Type B pancreatic cell (in vitro differentiated cells): ENCODE data around the gene ANKRD11. TPM values are rescaled to one million over a fixed set of nuclear protein-coding genes. Genes with fewer than 3 reads are reported as not detected.

ENCODE experiments used
- DNase-seq: peaks from one replicate; pipeline ENCODE4 v3.0.0; 2021; ENCODE audit warnings: mixed read lengths; ENCODE audit not compliant: unreplicated experiment; ENCODE audit errors: extremely low spot score
- H3K27ac Mint-ChIP-seq: 2 replicates; pipeline ENCODE4 v1.8.0; 2021; ENCODE audit warnings: mild to moderate bottlenecking, mixed read lengths
- H3K27me3 Mint-ChIP-seq: 2 replicates; pipeline ENCODE4 v1.8.0; 2021; ENCODE audit warnings: mixed read lengths
- H3K36me3 Mint-ChIP-seq: 2 replicates; pipeline ENCODE4 v1.8.0; 2021; ENCODE audit warnings: mixed read lengths
- H3K4me1 Mint-ChIP-seq: one replicate; pipeline ENCODE4 v1.8.0; 2021; ENCODE audit warnings: mixed read lengths; ENCODE audit not compliant: unreplicated experiment
- H3K4me3 Mint-ChIP-seq: 2 replicates; pipeline ENCODE4 v1.8.0; 2021; ENCODE audit warnings: mild to moderate bottlenecking, mixed read lengths
- H3K9me3 Mint-ChIP-seq: 2 replicates; pipeline ENCODE4 v1.8.0; 2021; ENCODE audit warnings: mixed read lengths
- total RNA-seq: library from RNA; stranded (reverse); gene quantifications from 2 replicates; pipeline ENCODE4 v1.2.1, GENCODE V29; 2021; ENCODE audit warnings: low replicate concordance
- TF ChIP-seq, protein P1 (sequence below): fragments of 200-600 bp; sonication (generic); conservative IDR thresholded peaks from 2 replicates; pipeline ENCODE4 v1.5.0; 2021; ENCODE audit warnings: antibody characterized with exemption, mild to moderate bottlenecking

ANKRD11 gene
- total RNA-seq, 1 donor from 2014 or later = 153 TPM

DNA sequence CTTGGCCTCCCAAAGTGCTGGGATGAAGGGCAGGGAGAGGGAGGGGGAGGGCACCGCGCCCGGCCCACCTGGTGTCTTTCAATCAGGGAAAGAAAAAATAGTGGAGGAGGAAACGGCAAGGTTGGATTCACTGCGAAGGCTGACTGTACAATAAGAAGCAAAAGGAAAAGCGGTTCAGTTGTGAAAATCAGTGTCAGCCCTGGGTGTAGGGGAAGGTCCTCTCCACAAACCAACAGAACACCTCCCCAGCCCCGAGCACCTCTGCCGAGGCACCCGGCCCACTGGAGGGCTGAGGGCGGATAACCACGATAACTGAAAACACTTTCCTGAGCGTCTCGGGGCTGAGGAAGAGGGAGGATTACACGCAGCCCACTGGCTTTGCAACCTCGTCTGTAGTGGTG lies 16.4 kb upstream of the ANKRD11 start:
- H3K4me3 Mint-ChIP-seq = peak overlapping the region; percentile 85

DNA sequence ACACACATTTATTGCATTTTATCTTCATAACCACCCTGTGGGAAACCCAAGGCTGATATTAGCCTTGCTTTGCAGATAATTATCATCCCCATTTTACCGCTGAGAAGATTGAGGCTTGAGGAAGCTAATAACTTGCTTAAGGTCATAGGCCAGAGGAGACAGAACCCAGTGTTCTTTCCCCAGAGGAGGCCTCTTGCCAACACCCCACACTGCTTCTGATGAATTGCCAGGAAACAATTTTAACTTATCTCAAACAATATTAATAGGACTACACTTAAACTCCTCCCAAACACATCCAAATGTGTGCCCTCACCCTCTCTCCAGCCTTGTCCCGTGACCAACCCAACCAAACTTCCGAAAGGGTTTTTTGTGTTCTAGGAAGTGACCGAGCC lies 15.7 kb upstream of the ANKRD11 start:
- H3K9me3 Mint-ChIP-seq = no peaks in the 10 kb centered on the region
- H3K27me3 Mint-ChIP-seq = no peaks in the 10 kb centered on the region
- peaks cover 26% of the 10 kb centered on the region for H3K4me1 Mint-ChIP-seq
- H3K36me3 Mint-ChIP-seq = no peaks in the 10 kb centered on the region
- TF ChIP-seq, protein P1, sequence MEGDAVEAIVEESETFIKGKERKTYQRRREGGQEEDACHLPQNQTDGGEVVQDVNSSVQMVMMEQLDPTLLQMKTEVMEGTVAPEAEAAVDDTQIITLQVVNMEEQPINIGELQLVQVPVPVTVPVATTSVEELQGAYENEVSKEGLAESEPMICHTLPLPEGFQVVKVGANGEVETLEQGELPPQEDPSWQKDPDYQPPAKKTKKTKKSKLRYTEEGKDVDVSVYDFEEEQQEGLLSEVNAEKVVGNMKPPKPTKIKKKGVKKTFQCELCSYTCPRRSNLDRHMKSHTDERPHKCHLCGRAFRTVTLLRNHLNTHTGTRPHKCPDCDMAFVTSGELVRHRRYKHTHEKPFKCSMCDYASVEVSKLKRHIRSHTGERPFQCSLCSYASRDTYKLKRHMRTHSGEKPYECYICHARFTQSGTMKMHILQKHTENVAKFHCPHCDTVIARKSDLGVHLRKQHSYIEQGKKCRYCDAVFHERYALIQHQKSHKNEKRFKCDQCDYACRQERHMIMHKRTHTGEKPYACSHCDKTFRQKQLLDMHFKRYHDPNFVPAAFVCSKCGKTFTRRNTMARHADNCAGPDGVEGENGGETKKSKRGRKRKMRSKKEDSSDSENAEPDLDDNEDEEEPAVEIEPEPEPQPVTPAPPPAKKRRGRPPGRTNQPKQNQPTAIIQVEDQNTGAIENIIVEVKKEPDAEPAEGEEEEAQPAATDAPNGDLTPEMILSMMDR = no peak
- peak overlapping the region; percentile 80 for H3K4me3 Mint-ChIP-seq
- DNase-seq = no peak
- peak overlapping the region; percentile 93 for H3K27ac Mint-ChIP-seq

More for the DNA sequence above, 16.4 kb upstream of the ANKRD11 start:
- H3K4me1 Mint-ChIP-seq = peaks cover 26% of the 10 kb centered on the region
- H3K27me3 Mint-ChIP-seq = no peaks in the 10 kb centered on the region
- peak overlapping the region; percentile 85 for H3K27ac Mint-ChIP-seq
- TF ChIP-seq, protein P1 = no peak
- DNase-seq = no peak
- no peaks in the 10 kb centered on the region for H3K36me3 Mint-ChIP-seq
- H3K9me3 Mint-ChIP-seq = no peaks in the 10 kb centered on the region

DNA sequence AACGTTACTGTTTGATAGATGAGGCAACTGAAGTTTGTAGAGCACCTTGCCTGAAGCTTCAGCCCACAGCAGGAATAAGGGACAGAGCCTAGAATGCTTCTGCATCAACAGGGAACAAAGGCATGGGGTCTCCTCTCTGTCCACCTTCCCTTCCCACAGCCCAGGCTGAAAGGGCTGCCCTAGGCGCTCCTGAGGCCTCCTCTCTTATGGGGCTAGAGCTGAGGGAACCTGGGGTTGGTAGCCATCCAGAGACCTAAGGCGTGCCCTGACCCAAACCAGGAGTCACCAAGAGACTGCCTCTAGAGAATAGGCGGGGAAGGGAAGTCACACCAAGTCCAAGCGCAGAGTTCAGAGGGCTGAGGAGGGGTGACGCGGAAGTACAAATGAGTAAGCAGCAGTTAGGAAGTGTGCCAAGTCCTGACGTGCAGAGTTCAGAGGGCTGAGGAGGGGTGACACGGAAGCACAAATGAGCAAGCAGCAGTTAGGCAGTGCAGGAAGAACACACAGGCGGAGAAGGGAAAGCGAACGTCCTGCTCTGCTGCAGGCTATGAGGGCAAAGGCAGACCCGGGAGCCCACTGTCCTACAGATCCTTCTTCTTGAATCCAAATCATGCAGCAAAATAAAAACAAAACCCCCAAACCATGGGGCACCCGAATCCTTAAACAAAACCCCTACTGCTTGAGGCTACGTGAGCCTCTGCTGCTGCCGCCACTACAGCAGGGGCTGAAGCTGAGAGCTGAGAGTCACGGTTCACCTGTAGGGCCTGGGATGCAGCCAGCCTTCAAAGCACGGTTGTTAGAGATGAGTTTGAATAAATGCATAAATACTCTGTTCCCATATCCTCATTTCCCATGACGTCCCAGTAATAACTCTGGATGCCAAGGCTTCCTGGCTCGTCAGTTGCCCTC lies 15.1 kb upstream of the ANKRD11 start:
- H3K4me1 Mint-ChIP-seq = peaks cover 26% of the 10 kb centered on the region
- no peaks in the 10 kb centered on the region for H3K9me3 Mint-ChIP-seq
- peak overlapping the region; percentile 93 for H3K27ac Mint-ChIP-seq
- H3K27me3 Mint-ChIP-seq = no peaks in the 10 kb centered on the region
- no peak for DNase-seq
- no peaks in the 10 kb centered on the region for H3K36me3 Mint-ChIP-seq
- TF ChIP-seq, protein P1 = no peak
- peak overlapping the region; percentile 80 for H3K4me3 Mint-ChIP-seq

DNA sequence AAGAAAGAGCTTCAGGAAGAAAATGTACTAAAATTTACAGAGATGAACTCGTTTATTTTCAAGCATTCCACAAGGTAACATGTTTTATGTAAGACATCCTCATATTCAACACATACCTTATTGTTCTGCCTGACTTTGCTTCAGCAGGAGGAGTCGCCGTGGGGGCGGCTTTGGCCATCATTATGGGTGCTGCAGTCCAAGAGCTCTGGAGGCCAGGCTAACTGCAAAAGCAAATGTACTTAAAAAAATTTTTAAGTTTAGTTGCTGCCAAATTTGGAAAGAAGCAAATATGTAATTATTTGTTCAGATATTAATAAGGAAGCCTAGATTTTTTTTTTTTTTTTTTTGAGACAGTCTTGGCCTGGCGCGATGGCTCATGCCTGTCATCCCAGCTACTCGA lies 13.7 kb upstream of the ANKRD11 start:
- no peaks in the 10 kb centered on the region for H3K36me3 Mint-ChIP-seq
- H3K27ac Mint-ChIP-seq = peak overlapping the region; percentile 84
- H3K27me3 Mint-ChIP-seq = no peaks in the 10 kb centered on the region
- no peak overlapping the region for H3K4me3 Mint-ChIP-seq
- TF ChIP-seq, protein P1 = no peak
- no peaks in the 10 kb centered on the region for H3K9me3 Mint-ChIP-seq
- peaks cover 26% of the 10 kb centered on the region for H3K4me1 Mint-ChIP-seq
- DNase-seq = no peak

DNA sequence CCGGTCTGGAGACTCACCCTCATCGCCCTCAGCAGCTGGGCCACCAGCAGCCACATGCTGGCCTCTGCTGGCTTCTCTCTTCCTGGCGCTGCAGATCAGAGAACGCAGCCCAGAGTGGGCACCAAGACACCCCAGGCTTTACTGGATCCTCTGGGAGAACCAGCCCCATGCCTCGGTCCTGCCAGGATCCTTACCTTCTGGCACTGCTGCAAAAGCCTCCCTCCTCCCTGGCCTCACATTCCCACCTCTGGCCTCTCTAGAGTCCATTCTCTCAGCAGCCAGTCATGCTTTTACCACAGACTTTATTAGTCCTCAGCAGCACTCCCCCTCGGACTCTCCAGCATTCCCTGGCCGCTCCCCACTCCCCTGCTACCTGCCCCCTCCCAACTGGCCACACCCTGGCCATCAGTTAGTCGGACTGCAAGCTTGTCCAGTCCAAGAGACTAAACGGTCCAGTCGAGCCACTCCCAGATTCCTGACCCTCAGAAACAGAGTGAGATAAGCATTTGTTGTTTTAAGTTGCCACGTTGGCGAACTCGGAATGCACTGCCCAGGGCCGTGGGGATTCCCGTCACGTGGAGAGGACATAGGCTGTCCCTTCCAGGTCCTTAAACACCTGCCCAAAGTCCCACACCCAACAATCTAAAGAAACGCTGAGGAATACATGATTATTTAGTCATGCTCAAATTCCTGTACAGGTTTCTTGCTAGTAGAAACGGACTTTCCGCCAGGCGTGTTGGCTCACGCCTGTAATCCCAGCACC lies 11.9 kb upstream of the ANKRD11 start:
- DNase-seq = no peak
- Mint-ChIP-seq H3K9me3 (no peaks in the 10 kb centered on the region), H3K27ac (peak overlapping the region; percentile 98), H3K36me3 (no peaks in the 10 kb centered on the region), H3K4me3 (peak overlapping the region; percentile 77), H3K27me3 (no peaks in the 10 kb centered on the region), H3K4me1 (peaks cover 25% of the 10 kb centered on the region)
- TF ChIP-seq, protein P1 = no peak
